ENCODE data around the gene TIMP2.

- no peak for TF ChIP-seq CTCF (IDR thresholded peaks at IDR 0.05)
- TF ChIP-seq POLR2A (IDR thresholded peaks at IDR 0.05): no peak
These were observed 42.1 kb downstream of the TIMP2 start for GRCh38 chr17:78883089-78883532.

All from breast epithelium (tissue), 3 donors.